SK-N-MC (cell line): ENCODE results near the gene GNG11.

Source experiments
- EZH2 ChIP-seq: fragments of 200-600 bp; sonication (generic); IDR thresholded peaks from one replicate; pipeline ENCODE4 v1.6.1; 2017; ENCODE audit warnings: antibody characterized with exemption
- POLR2AphosphoS5 ChIP-seq: IDR thresholded peaks from 2 replicates; pipeline ENCODE4 v1.6.1; 2012; ENCODE audit warnings: mild to moderate bottlenecking, low read depth, low read length, borderline replicate concordance

DNA sequence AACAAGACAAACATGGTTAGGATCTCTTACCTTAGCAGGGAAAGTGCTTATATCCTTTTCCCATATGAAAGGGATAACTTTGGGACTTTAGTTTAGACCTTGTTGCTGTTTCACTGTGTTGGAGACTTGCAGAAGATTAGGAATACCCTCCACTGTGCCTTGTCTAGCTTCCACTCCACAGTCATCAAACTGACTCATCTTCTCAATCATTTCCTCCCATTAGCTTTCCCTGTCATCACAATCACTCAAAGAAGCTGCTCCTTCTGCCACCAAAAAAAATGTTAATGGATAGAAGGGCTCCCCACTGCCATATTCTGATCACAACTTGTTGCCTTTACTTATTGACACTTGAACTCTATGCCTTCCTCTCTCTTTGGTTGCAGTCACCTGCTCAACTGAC, 16.8 kb downstream of the GNG11 start:
- TF ChIP-seq EZH2, result no peak
- TF ChIP-seq POLR2AphosphoS5, result no peak
